BLaER1 treated with 17β-estradiol and CSF1 and Interleukin-3, amounts not matched to agents 10 nM and 100 nM (cell line): ENCODE data around the gene ATXN2.
A peak's percentile ranks its signal among the peaks of the same experiment; 100 is the strongest.
"Not testable (repeated sequence)": the region's sequence is repeated elsewhere in the genome, so short reads cannot be mapped to it uniquely, and the experiment has no call there.

Experiments used
- H3K27ac ChIP-seq, 11 experiments: shearing (Covaris generic); formaldehyde crosslinking; 2 replicates each; pipeline ENCODE4 v1.8.1; 2022
- H3K27me3 ChIP-seq, 11 experiments: shearing (Covaris generic); formaldehyde crosslinking; 2 replicates each; pipeline ENCODE4 v1.8.1; 2022
- H3K36me3 ChIP-seq, 11 experiments: shearing (Covaris generic); formaldehyde crosslinking; 2 replicates each; pipeline ENCODE4 v1.8.1; 2022
- H3K4me1 ChIP-seq, 10 experiments: shearing (Covaris generic); formaldehyde crosslinking; 2 replicates each; pipeline ENCODE4 v1.8.1; 2022
- H3K4me2 ChIP-seq, 11 experiments: shearing (Covaris generic); formaldehyde crosslinking; 2 replicates each; pipeline ENCODE4 v1.8.1; 2022
- H3K4me3 ChIP-seq, 10 experiments: shearing (Covaris generic); formaldehyde crosslinking; 2 replicates each; pipeline ENCODE4 v1.8.1; 2022
- H3K9ac ChIP-seq, 11 experiments: shearing (Covaris generic); formaldehyde crosslinking; 2 replicates each; pipeline ENCODE4 v1.8.1; 2022
- H3K9me3 ChIP-seq, 11 experiments: shearing (Covaris generic); formaldehyde crosslinking; replicated peaks in 1 of 11; 2 replicates each; pipeline ENCODE4 v1.8.1; 2022
- H4K20me1 ChIP-seq, 11 experiments: shearing (Covaris generic); formaldehyde crosslinking; 2 replicates each; pipeline ENCODE4 v1.8.1; 2022
- Cebpa-rat ChIP-seq, 11 experiments: shearing (Covaris generic); IDR thresholded peaks; 2 replicates each; pipeline ENCODE4 v1.8.1; 2022

Gene ATXN2

GRCh38 chr12:111635524-111635923 is 36.4 kb upstream of the ATXN2 start:
- peaks cover 0 to 21% (median 15%) of the 10 kb centered on the region in 10 experiments; a peak in 14 of 20 replicates for H3K4me1 ChIP-seq

DNA sequence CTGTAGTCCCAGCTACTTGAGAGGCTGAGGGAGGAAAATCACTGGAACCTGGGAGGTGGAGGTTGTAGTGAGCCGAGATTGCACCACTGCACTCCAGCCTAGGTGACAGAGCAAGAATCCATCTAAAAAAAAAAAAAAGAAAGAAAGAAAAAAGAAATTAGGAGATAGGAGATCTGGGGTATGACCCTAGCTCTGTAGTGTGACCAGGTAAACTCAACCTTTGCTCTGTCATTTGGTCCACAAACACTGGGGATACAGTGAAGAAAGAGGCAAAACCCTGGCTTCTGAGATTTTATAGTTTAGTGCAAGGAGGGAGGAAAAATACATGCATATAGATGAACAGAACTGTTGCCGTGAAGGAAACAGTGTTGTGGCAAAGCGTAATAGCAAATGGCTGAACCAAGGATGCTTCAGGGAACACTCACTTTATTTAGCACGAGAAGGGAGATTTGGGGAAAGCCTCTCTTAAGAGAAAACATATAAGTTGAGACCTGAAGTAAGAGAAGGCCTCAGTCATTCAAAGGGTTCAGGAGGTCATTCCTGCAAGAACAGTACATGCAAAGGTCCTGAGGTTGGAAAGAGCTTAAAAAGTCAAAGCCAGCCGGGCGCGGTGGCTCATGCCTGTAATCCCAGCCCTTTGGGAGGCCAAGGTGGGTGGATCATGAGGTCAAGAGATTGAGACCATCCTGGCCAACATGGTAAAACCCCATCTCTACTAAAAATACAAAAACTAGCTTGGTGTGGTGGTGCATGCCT is 29.6 kb upstream of the ATXN2 start:
- TF ChIP-seq Cebpa-rat (IDR thresholded peaks at IDR 0.05), result no peak
- no peak overlapping the region for H3K4me2 ChIP-seq
- no peak overlapping the region for H3K27ac ChIP-seq
- H3K36me3 ChIP-seq, result no peaks in the 10 kb centered on the region
- H3K4me3 ChIP-seq, result no peak overlapping the region
- H3K9ac ChIP-seq, result no peak overlapping the region
- no peaks in the 10 kb centered on the region for H3K9me3 ChIP-seq
- no peaks in the 10 kb centered on the region for H4K20me1 ChIP-seq
- no peaks in the 10 kb centered on the region for H3K27me3 ChIP-seq
- H3K4me1 ChIP-seq, result peaks cover 0 to 10% (median 3%) of the 10 kb centered on the region in 10 experiments; a peak in 14 of 20 replicates

More at GRCh38 chr12:111635524-111635923, 36.4 kb upstream of the ATXN2 start:
- H3K27ac ChIP-seq, result no peak overlapping the region
- H3K27me3 ChIP-seq, result no peaks in the 10 kb centered on the region
- peaks cover 0 to 24% (median 0%) of the 10 kb centered on the region in 11 experiments; a peak in 3 of 22 replicates for H4K20me1 ChIP-seq
- no peaks in the 10 kb centered on the region for H3K9me3 ChIP-seq
- no peak overlapping the region for H3K4me2 ChIP-seq
- H3K36me3 ChIP-seq, result peaks cover 9 to 26% (median 19%) of the 10 kb centered on the region in 11 experiments; a peak in 20 of 22 replicates
- H3K9ac ChIP-seq, result no peak overlapping the region
- no peak for TF ChIP-seq Cebpa-rat (IDR thresholded peaks at IDR 0.05)
- H3K4me3 ChIP-seq, result no peak overlapping the region

GRCh38 chr12:111626230-111626629 is 27.1 kb upstream of the ATXN2 start:
- no peak for TF ChIP-seq Cebpa-rat (IDR thresholded peaks at IDR 0.05)

GRCh38 chr12:111624540-111624939 is 25.4 kb upstream of the ATXN2 start:
- Histone ChIP-seq H3K27me3 (no peaks in the 10 kb centered on the region), H3K9ac (no peak overlapping the region), H3K4me3 (no peak overlapping the region), H4K20me1 (no peaks in the 10 kb centered on the region), H3K4me1 (no peaks in the 10 kb centered on the region), H3K36me3 (no peaks in the 10 kb centered on the region), H3K4me2 (no peak overlapping the region), H3K27ac (no peak overlapping the region), H3K9me3 (no peaks in the 10 kb centered on the region)
- no peak for TF ChIP-seq Cebpa-rat (IDR thresholded peaks at IDR 0.05)

More at GRCh38 chr12:111626230-111626629, 27.1 kb upstream of the ATXN2 start:
- no peaks in the 10 kb centered on the region for H3K27me3 ChIP-seq
- no peak overlapping the region for H3K4me2 ChIP-seq
- H3K9me3 ChIP-seq, result no peaks in the 10 kb centered on the region
- H4K20me1 ChIP-seq, result no peaks in the 10 kb centered on the region
- H3K9ac ChIP-seq, result no peak overlapping the region
- H3K27ac ChIP-seq, result no peak overlapping the region
- no peak overlapping the region for H3K4me3 ChIP-seq
- H3K36me3 ChIP-seq, result no peaks in the 10 kb centered on the region
- H3K4me1 ChIP-seq, result peaks cover 0 to 5% (median 0%) of the 10 kb centered on the region in 10 experiments; a peak in 1 of 20 replicates

GRCh38 chr12:111617841-111618240 is 18.7 kb upstream of the ATXN2 start:
- H3K4me3 ChIP-seq, H3K4me1 ChIP-seq: not testable (repeated sequence)

GRCh38 chr12:111616177-111616623 is 17.1 kb upstream of the ATXN2 start:
- no peak overlapping the region for H3K4me3 ChIP-seq
- no peak overlapping the region for H3K9ac ChIP-seq
- H3K9me3 ChIP-seq, result no peaks in the 10 kb centered on the region; a peak in 1 of 22 replicates
- no peak overlapping the region for H3K4me2 ChIP-seq
- H4K20me1 ChIP-seq, result no peaks in the 10 kb centered on the region
- no peaks in the 10 kb centered on the region for H3K27me3 ChIP-seq
- no peaks in the 10 kb centered on the region for H3K4me1 ChIP-seq
- no peak overlapping the region for H3K27ac ChIP-seq
- TF ChIP-seq Cebpa-rat (IDR thresholded peaks at IDR 0.05), result peak in 7 of 11 experiments; percentile 17 to 76 (median 29); a peak in 6 of 22 replicates
- H3K36me3 ChIP-seq, result no peaks in the 10 kb centered on the region

More at GRCh38 chr12:111617841-111618240, 18.7 kb upstream of the ATXN2 start:
- H3K27me3 ChIP-seq, H3K9me3 ChIP-seq, H3K9ac ChIP-seq, H3K4me2 ChIP-seq, H4K20me1 ChIP-seq, H3K36me3 ChIP-seq, H3K27ac ChIP-seq: not testable (repeated sequence)

GRCh38 chr12:111607239-111607638 is 8.1 kb upstream of the ATXN2 start:
- no peak overlapping the region for H3K4me3 ChIP-seq
- H3K9me3 ChIP-seq, result no peaks in the 10 kb centered on the region; a peak in 2 of 22 replicates
- H3K4me2 ChIP-seq, result no peak overlapping the region
- no peaks in the 10 kb centered on the region for H3K4me1 ChIP-seq
- TF ChIP-seq Cebpa-rat (IDR thresholded peaks at IDR 0.05), result no peak
- no peak overlapping the region for H3K9ac ChIP-seq
- no peaks in the 10 kb centered on the region for H3K36me3 ChIP-seq
- H3K27me3 ChIP-seq, result no peaks in the 10 kb centered on the region
- H4K20me1 ChIP-seq, result no peaks in the 10 kb centered on the region
- H3K27ac ChIP-seq, result no peak overlapping the region

GRCh38 chr12:111606767-111607230 is 7.7 kb upstream of the ATXN2 start:
- no peak overlapping the region for H3K9ac ChIP-seq

DNA sequence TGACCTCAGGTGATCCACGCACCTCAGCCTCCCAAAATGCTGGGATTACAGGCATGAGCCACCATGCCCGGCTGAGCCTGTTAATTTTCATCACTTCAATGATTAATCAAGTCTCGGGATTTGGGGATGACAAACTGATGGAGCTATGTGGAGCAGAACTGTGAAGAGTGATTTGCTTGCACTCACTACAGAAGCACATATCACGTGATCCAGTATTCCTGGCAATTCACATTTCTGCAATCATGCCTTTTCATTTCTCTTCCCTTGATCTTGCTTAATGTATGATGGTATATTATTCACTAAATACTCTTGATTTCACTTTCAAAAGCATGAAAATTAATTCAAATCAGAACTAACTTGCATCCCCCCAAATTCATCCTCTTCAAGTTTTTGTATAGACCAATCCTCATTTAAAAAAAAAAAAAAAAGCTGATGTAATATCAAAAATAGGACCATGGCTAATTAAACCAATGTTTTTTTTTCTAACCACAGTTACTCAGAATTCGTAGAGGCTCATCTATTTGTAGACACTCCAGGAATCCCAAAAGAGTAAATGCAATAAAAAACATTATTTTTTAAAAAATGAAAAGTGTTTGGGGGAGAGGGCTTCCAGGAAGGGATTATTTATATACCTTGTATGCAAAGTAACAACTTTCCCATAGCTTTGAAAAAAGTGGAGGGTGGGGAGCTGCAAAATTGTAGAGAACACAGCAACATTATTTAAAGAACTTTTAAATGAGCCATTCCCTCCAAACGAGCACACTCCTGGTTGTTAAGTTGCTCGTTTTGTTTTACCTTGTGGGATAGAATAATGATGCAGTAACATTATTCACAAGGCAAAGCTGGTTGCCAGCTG is 7.0 kb upstream of the ATXN2 start:
- no peak overlapping the region for H3K9ac ChIP-seq
- H4K20me1 ChIP-seq, result no peaks in the 10 kb centered on the region
- H3K27ac ChIP-seq, result no peak overlapping the region
- H3K4me2 ChIP-seq, result no peak overlapping the region
- peaks cover 0 to 7% (median 0%) of the 10 kb centered on the region in 11 experiments; a peak in 3 of 22 replicates for H3K9me3 ChIP-seq
- no peaks in the 10 kb centered on the region for H3K36me3 ChIP-seq
- no peak for TF ChIP-seq Cebpa-rat (IDR thresholded peaks at IDR 0.05)
- peaks cover 0 to under 1% (median 0%) of the 10 kb centered on the region in 10 experiments; a peak in 1 of 20 replicates for H3K4me1 ChIP-seq
- no peak overlapping the region for H3K4me3 ChIP-seq
- no peaks in the 10 kb centered on the region for H3K27me3 ChIP-seq

More at GRCh38 chr12:111606767-111607230, 7.7 kb upstream of the ATXN2 start:
- Histone ChIP-seq H4K20me1 (no peaks in the 10 kb centered on the region), H3K4me2 (no peak overlapping the region), H3K4me3 (no peak overlapping the region), H3K9me3 (peaks cover 0 to 3% (median 0%) of the 10 kb centered on the region in 11 experiments; a peak in 3 of 22 replicates), H3K27ac (no peak overlapping the region), H3K4me1 (no peaks in the 10 kb centered on the region), H3K36me3 (no peaks in the 10 kb centered on the region), H3K27me3 (no peaks in the 10 kb centered on the region)
- TF ChIP-seq Cebpa-rat (IDR thresholded peaks at IDR 0.05), result no peak

DNA sequence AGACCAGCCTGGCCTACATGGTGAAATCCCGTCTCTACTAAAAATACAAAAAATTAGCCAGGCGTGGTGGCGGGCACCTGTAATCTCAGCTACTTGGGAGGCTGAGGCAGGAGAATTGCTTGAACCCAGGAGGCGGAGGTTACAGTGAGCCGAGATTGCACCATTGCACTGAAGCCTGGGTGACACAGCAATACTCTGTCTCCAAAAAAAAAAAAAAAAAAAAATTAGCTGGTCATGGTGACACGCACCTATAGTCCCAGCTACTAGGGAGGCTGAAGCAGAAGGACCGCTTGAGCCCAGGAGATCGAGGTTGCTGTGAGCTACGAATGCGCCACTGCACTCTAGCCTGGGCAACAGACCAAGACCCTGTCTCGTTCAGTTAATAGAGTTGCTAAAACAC is 3.7 kb upstream of the ATXN2 start:
- not testable (repeated sequence) for H4K20me1 ChIP-seq, H3K27ac ChIP-seq

More for the DNA sequence above, 3.7 kb upstream of the ATXN2 start:
- not testable (repeated sequence) for H3K27me3 ChIP-seq, H3K4me2 ChIP-seq, H3K36me3 ChIP-seq, H3K4me3 ChIP-seq, H3K9me3 ChIP-seq, H3K9ac ChIP-seq
- peaks cover 8 to 15% (median 12%) of the 10 kb centered on the region in 10 experiments for H3K4me1 ChIP-seq
